ENCODE measurements around the gene ABCA8. TPM values are rescaled to one million over a fixed set of nuclear protein-coding genes. Genes with fewer than 3 reads are reported as not detected.
"Not testable (repeated sequence)": the region's sequence is repeated elsewhere in the genome, so short reads cannot be mapped to it uniquely, and the experiment has no call there.

Gene ABCA8
- total RNA-seq, 1 donor from 2014 or later, result not detected

DNA sequence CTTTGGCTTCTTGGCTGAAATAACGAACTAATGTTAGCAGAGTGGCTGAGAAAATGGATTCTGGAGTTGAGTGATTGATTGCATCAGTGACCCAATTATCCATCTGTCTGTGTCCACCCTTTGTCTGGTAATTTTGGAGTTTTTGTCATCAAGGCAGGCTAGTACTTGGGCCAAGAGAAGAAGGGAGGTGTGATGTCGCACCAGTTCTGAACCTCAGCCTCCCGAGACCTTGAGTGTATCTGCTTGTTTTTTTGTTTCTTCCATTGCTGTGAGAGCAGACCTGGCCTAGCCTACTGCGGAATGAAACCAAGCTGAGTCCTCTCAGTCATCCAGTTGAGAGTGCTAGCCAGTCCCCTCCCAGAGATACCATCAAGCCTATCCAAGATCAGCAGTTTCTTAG, 4.5 kb downstream of the ABCA8 start:
- H2AFZ ChIP-seq (ENCODE audit: low read depth, low read length), result no peak overlapping the region
- no peak overlapping the region for H3K27ac ChIP-seq (ENCODE audit: low read depth, low read length)

DNA sequence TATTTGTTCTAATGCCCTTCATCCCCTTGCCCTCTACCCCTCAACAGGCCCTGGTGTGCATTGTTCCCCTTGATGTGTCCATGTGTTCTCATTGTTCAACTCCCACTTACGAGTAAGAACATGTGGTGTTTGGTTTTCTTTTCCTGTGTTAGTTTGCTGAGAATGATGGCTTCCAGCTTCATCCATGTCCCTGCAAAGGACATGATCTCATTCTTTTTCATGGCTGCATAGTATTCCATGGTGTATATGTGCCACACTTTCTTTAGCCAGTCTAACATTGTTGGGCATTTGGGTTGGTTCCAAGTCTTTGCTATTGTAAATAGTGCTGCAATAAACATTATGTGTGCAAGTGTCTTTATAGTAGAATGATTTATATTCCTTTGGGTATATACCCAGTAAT, 7.3 kb downstream of the ABCA8 start:
- not testable (repeated sequence) for H3K27me3 Mint-ChIP-seq (ENCODE audit: low read depth, unreplicated experiment); FAIRE-seq

More for the DNA sequence above, 4.5 kb downstream of the ABCA8 start:
- Histone ChIP-seq H3K27me3 (ENCODE audit: insufficient read depth, low read length) (no peaks in the 10 kb centered on the region), H4K20me1 (ENCODE audit: insufficient read depth, low read length) (no peaks in the 10 kb centered on the region), H3K4me3 (ENCODE audit: insufficient read depth, low read depth, low read length) (no peak overlapping the region), H3K4me1 (ENCODE audit: insufficient read depth, low read length) (no peaks in the 10 kb centered on the region), H3K9ac (ENCODE audit: low read length) (no peak overlapping the region), H3K36me3 (ENCODE audit: insufficient read depth, low read length) (no peaks in the 10 kb centered on the region), H3K9me3 (ENCODE audit: insufficient read depth, low read depth, low read length) (no peaks in the 10 kb centered on the region), H3K4me2 (ENCODE audit: low read length) (no peak overlapping the region), H3K79me2 (ENCODE audit: insufficient read depth, low read length) (no peaks in the 10 kb centered on the region)
- DNase-seq (ENCODE audit: low read depth) (no peak), FAIRE-seq (no peak)
- TF ChIP-seq, protein P1, sequence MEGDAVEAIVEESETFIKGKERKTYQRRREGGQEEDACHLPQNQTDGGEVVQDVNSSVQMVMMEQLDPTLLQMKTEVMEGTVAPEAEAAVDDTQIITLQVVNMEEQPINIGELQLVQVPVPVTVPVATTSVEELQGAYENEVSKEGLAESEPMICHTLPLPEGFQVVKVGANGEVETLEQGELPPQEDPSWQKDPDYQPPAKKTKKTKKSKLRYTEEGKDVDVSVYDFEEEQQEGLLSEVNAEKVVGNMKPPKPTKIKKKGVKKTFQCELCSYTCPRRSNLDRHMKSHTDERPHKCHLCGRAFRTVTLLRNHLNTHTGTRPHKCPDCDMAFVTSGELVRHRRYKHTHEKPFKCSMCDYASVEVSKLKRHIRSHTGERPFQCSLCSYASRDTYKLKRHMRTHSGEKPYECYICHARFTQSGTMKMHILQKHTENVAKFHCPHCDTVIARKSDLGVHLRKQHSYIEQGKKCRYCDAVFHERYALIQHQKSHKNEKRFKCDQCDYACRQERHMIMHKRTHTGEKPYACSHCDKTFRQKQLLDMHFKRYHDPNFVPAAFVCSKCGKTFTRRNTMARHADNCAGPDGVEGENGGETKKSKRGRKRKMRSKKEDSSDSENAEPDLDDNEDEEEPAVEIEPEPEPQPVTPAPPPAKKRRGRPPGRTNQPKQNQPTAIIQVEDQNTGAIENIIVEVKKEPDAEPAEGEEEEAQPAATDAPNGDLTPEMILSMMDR (IDR thresholded peaks at IDR 0.05; ENCODE audit: insufficient read depth, low read depth, low read length), result no peak
- TF ChIP-seq EZH2 (IDR thresholded peaks at IDR 0.05; ENCODE audit: insufficient read depth, low read length), result no peak
- H3K36me3 Mint-ChIP-seq (ENCODE audit: low read depth, unreplicated experiment), result no peaks in the 10 kb centered on the region
- peaks cover 4% of the 10 kb centered on the region for H3K4me1 Mint-ChIP-seq (ENCODE audit: low read depth, unreplicated experiment)
- H3K9me3 Mint-ChIP-seq (ENCODE audit: unreplicated experiment), result no peaks in the 10 kb centered on the region
- no peak overlapping the region for H3K27ac Mint-ChIP-seq (ENCODE audit: unreplicated experiment)
- H3K4me3 Mint-ChIP-seq (ENCODE audit: unreplicated experiment), result no peak overlapping the region
- no peaks in the 10 kb centered on the region for H3K27me3 Mint-ChIP-seq (ENCODE audit: low read depth, unreplicated experiment)

DNA sequence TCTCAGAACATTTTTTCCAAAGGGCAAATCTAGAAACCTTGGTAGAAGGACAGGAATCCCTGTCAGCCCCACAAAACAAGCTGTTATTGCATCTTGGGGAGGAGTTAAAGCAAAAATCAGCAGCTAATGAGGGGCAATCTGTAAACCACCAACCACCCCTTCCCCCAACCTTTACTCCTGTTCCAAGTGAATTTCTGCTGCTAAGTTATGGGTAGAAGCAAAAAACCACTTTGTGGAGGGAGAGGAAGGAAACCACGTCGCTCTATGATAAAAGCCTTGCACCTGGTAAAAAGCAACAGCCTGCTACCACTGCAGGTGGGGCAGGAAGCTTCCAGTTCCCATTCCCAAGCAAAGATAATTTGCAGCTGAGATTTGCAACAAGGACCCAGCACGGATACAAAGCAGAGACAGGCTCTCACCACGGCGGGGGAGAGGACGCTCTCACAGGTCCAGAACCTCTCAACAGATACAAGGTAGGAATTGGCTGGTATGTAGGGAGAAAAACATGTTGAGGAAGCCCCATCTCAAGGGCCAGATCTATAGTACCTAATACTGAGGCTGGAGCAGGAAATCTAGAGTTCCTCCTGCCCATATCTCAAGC, 10.7 kb downstream of the ABCA8 start:
- H2AFZ ChIP-seq (ENCODE audit: low read depth, low read length), result no peak overlapping the region
- no peak for FAIRE-seq

More for the DNA sequence above, 7.3 kb downstream of the ABCA8 start:
- H3K27ac ChIP-seq (ENCODE audit: low read depth, low read length); H3K36me3 Mint-ChIP-seq (ENCODE audit: low read depth, unreplicated experiment); H3K4me1 Mint-ChIP-seq (ENCODE audit: low read depth, unreplicated experiment); H3K79me2 ChIP-seq (ENCODE audit: insufficient read depth, low read length); H3K4me3 ChIP-seq (ENCODE audit: insufficient read depth, low read depth, low read length); H3K36me3 ChIP-seq (ENCODE audit: insufficient read depth, low read length); DNase-seq (ENCODE audit: low read depth); H3K4me3 Mint-ChIP-seq (ENCODE audit: unreplicated experiment); H3K4me2 ChIP-seq (ENCODE audit: low read length); H2AFZ ChIP-seq (ENCODE audit: low read depth, low read length); H3K9me3 ChIP-seq (ENCODE audit: insufficient read depth, low read depth, low read length); H3K9ac ChIP-seq (ENCODE audit: low read length); H3K9me3 Mint-ChIP-seq (ENCODE audit: unreplicated experiment); H3K4me1 ChIP-seq (ENCODE audit: insufficient read depth, low read length); H3K27ac Mint-ChIP-seq (ENCODE audit: unreplicated experiment); H4K20me1 ChIP-seq (ENCODE audit: insufficient read depth, low read length); H3K27me3 ChIP-seq (ENCODE audit: insufficient read depth, low read length): not testable (repeated sequence)

DNA sequence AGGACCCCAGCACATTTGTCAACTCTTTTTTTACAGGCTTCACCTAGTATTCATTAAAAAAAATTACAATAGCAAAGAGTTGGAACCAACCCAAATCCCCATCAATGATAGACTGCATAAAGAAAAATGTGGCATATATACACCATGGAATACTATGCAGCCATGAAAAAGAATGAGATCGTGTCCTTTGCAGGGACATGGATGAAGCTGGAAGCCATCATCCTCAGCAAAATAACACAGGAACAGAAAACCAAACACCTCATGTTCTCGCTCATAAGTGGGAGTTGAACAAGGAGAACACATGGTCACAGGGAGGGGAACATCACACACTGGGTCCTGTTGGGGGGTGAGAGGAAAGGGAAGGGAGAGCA, 11.4 kb downstream of the ABCA8 start:
- not testable (repeated sequence) for DNase-seq (ENCODE audit: low read depth); H3K9me3 ChIP-seq (ENCODE audit: insufficient read depth, low read depth, low read length); H3K27me3 Mint-ChIP-seq (ENCODE audit: low read depth, unreplicated experiment); H3K4me3 ChIP-seq (ENCODE audit: insufficient read depth, low read depth, low read length); H3K36me3 ChIP-seq (ENCODE audit: insufficient read depth, low read length); H3K27me3 ChIP-seq (ENCODE audit: insufficient read depth, low read length); H2AFZ ChIP-seq (ENCODE audit: low read depth, low read length); FAIRE-seq; H3K27ac ChIP-seq (ENCODE audit: low read depth, low read length); H3K36me3 Mint-ChIP-seq (ENCODE audit: low read depth, unreplicated experiment); H3K4me3 Mint-ChIP-seq (ENCODE audit: unreplicated experiment); H3K4me1 ChIP-seq (ENCODE audit: insufficient read depth, low read length); H3K4me1 Mint-ChIP-seq (ENCODE audit: low read depth, unreplicated experiment); H3K9me3 Mint-ChIP-seq (ENCODE audit: unreplicated experiment); H4K20me1 ChIP-seq (ENCODE audit: insufficient read depth, low read length); H3K9ac ChIP-seq (ENCODE audit: low read length); H3K79me2 ChIP-seq (ENCODE audit: insufficient read depth, low read length); H3K27ac Mint-ChIP-seq (ENCODE audit: unreplicated experiment); H3K4me2 ChIP-seq (ENCODE audit: low read length)

More for the DNA sequence above, 10.7 kb downstream of the ABCA8 start:
- Histone ChIP-seq H3K4me3 (ENCODE audit: insufficient read depth, low read depth, low read length) (no peak overlapping the region), H3K9ac (ENCODE audit: low read length) (no peak overlapping the region), H3K27ac (ENCODE audit: low read depth, low read length) (no peak overlapping the region), H3K4me2 (ENCODE audit: low read length) (no peak overlapping the region), H3K79me2 (ENCODE audit: insufficient read depth, low read length) (no peaks in the 10 kb centered on the region), H3K4me1 (ENCODE audit: insufficient read depth, low read length) (no peaks in the 10 kb centered on the region), H4K20me1 (ENCODE audit: insufficient read depth, low read length) (no peaks in the 10 kb centered on the region), H3K27me3 (ENCODE audit: insufficient read depth, low read length) (no peaks in the 10 kb centered on the region), H3K9me3 (ENCODE audit: insufficient read depth, low read depth, low read length) (no peaks in the 10 kb centered on the region), H3K36me3 (ENCODE audit: insufficient read depth, low read length) (no peaks in the 10 kb centered on the region)
- Mint-ChIP-seq H3K4me1 (ENCODE audit: low read depth, unreplicated experiment) (no peaks in the 10 kb centered on the region), H3K27ac (ENCODE audit: unreplicated experiment) (no peak overlapping the region), H3K27me3 (ENCODE audit: low read depth, unreplicated experiment) (no peaks in the 10 kb centered on the region), H3K36me3 (ENCODE audit: low read depth, unreplicated experiment) (no peaks in the 10 kb centered on the region), H3K4me3 (ENCODE audit: unreplicated experiment) (no peak overlapping the region), H3K9me3 (ENCODE audit: unreplicated experiment) (no peaks in the 10 kb centered on the region)
- TF ChIP-seq, protein P1 (IDR thresholded peaks at IDR 0.05; ENCODE audit: insufficient read depth, low read depth, low read length), result no peak
- no peak for TF ChIP-seq EZH2 (IDR thresholded peaks at IDR 0.05; ENCODE audit: insufficient read depth, low read length)
- no peak for DNase-seq (ENCODE audit: low read depth)
